Activated CD4-positive, alpha-beta memory T cell treated with anti-CD3 and anti-CD28 coated beads for 36 hours (primary cell): Measurements from ENCODE around the gene CDC34. TPM values are rescaled to one million over a fixed set of nuclear protein-coding genes. Genes with fewer than 3 reads are reported as not detected.

Experiments used
- CTCF ChIA-PET: fragments of 350-600 bp; sonication (Branson Sonifier 250); formaldehyde crosslinking; loops from one replicate; lab custom pipeline; 2021; ENCODE audit warnings: antibody characterized with exemption, inconsistent platforms; lab: Charles Lee
- POLR2A ChIA-PET: fragments of 350-600 bp; sonication (Branson Sonifier 250); formaldehyde crosslinking; loops from one replicate; lab custom pipeline; 2021; ENCODE audit warnings: antibody characterized with exemption; lab: Charles Lee
- DNase-seq: peaks from one replicate; pipeline ENCODE4 v3.0.0-alpha.2; 2020
- H3K27ac Mint-ChIP-seq: one replicate; pipeline ENCODE4 v1.8.0; 2021; ENCODE audit warnings: mixed read lengths
- H3K27me3 Mint-ChIP-seq: one replicate; pipeline ENCODE4 v1.8.0; 2021; ENCODE audit warnings: mixed read lengths
- H3K36me3 Mint-ChIP-seq: one replicate; pipeline ENCODE4 v1.8.0; 2021; ENCODE audit warnings: mixed read lengths
- H3K4me1 Mint-ChIP-seq: one replicate; pipeline ENCODE4 v1.8.0; 2021; ENCODE audit warnings: low read depth, mixed read lengths
- H3K4me3 Mint-ChIP-seq: one replicate; pipeline ENCODE4 v1.8.0; 2021; ENCODE audit warnings: mild to moderate bottlenecking, mixed read lengths
- H3K9me3 Mint-ChIP-seq: one replicate; pipeline ENCODE4 v1.8.0; 2021; ENCODE audit warnings: mixed read lengths
- intact Hi-C: fragments of 100-400 bp; cut with micrococcal nuclease; formaldehyde crosslinking; loops from one replicate; pipeline ENCODE4 v1.15.1; 2023
- total RNA-seq, 2 experiments: library from RNA; stranded (reverse); gene quantifications; one replicate each; pipeline ENCODE4 v1.2.3, GENCODE V29; 2021

Gene CDC34
- total RNA-seq, 2 experiments from 2014 or later = 45.9 to 46.4 TPM

DNA sequence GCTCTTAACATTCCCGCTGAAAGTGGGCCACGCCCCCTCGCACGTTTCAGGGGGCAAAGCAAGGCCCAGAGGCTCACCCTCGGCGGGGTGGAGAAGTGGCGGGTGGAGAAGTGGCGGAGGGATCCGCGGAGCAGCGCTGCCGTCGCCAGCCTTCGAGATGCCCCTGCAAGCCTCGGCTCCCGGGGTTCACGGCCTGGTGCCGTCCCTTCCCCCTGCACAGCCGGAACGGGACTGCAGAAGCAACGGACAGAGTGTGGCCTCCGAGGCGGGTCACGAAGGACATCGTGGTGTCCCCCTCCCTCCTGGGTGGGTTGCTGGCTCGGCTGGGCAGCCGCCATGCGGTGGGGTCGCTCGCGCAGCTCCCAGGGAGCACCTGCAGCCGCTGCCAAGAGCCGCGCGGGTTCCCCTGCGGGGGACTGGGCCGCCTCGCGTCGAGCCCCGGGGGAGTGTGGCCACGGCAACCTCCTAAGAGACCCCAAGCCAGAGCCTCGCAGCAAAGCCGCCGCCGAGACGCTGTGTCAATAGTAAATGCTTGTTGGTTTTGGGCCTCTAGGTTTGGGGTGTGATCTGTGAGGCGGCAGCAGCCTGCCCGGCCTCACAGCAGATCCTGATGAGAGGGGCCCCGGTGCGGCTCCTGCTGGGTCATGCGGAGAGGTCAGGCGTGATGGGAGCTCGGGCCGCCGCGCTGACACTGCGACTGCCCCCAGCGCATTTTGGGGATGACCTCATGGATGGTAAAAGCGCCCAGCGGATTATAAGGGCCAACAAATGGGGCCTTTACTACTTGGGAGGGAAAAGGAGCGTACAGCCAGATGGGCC is 18.8 kb upstream of the CDC34 start:
- H3K36me3 Mint-ChIP-seq = peaks cover 1% of the 10 kb centered on the region
- H3K27ac Mint-ChIP-seq = no peak overlapping the region
- intact Hi-C loops = loop anchor here (5.0 kb wide), 1 partner anchor 150 kb away; the partner anchor contains the start of gene RNF126
- H3K4me1 Mint-ChIP-seq = peaks cover 44% of the 10 kb centered on the region
- ChIA-PET POLR2A (no interaction called here), CTCF (no interaction called here)
- no peak overlapping the region for H3K4me3 Mint-ChIP-seq
- H3K9me3 Mint-ChIP-seq = no peaks in the 10 kb centered on the region
- H3K27me3 Mint-ChIP-seq = no peaks in the 10 kb centered on the region
- no peak for DNase-seq

- CTCF ChIA-PET = no interaction called here
- H3K36me3 Mint-ChIP-seq = peaks cover 1% of the 10 kb centered on the region
- intact Hi-C loops = loop anchor here (5.0 kb wide), 1 partner anchor 149 kb away; the partner anchor contains the start of gene RNF126
- POLR2A ChIA-PET = no interaction called here
- H3K9me3 Mint-ChIP-seq = no peaks in the 10 kb centered on the region
- no peak overlapping the region for H3K27ac Mint-ChIP-seq
- peaks cover 36% of the 10 kb centered on the region for H3K4me1 Mint-ChIP-seq
- no peak overlapping the region for H3K4me3 Mint-ChIP-seq
- no peaks in the 10 kb centered on the region for H3K27me3 Mint-ChIP-seq
- DNase-seq = no peak
Observed at GRCh38 chr19:513368-514165, 18.0 kb upstream of the CDC34 start.

DNA sequence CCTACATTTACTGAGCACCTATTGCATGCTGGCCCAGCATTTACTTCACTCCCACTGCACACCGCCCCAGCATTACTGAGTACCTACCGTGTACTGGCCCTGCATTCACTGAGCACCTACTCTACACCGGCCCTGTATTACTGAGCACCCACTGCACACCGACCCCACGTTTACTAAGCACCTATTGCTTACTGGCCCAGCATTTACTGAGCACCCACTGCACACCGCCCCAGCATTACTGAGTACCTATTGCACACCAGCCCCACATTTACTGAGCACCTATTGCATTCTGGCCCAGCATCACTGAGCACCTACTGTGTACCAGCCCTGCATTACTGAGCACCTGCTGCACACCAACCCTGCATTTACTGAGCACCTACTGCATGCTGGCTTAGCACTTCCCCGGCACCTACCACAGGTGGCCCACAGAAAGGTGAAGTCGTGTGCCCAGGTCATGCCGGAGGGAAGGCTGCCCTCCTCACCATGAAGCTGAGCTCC is 17.3 kb upstream of the CDC34 start:
- no peaks in the 10 kb centered on the region for H3K9me3 Mint-ChIP-seq
- no peak overlapping the region for H3K4me3 Mint-ChIP-seq
- peaks cover 1% of the 10 kb centered on the region for H3K36me3 Mint-ChIP-seq
- H3K4me1 Mint-ChIP-seq = peaks cover 29% of the 10 kb centered on the region
- no peak for DNase-seq
- ChIA-PET POLR2A (no interaction called here), CTCF (no interaction called here)
- H3K27me3 Mint-ChIP-seq = no peaks in the 10 kb centered on the region
- H3K27ac Mint-ChIP-seq = no peak overlapping the region
- intact Hi-C loops = loop anchor here (5.0 kb wide), 1 partner anchor 148 kb away; the partner anchor contains the start of gene RNF126

DNA sequence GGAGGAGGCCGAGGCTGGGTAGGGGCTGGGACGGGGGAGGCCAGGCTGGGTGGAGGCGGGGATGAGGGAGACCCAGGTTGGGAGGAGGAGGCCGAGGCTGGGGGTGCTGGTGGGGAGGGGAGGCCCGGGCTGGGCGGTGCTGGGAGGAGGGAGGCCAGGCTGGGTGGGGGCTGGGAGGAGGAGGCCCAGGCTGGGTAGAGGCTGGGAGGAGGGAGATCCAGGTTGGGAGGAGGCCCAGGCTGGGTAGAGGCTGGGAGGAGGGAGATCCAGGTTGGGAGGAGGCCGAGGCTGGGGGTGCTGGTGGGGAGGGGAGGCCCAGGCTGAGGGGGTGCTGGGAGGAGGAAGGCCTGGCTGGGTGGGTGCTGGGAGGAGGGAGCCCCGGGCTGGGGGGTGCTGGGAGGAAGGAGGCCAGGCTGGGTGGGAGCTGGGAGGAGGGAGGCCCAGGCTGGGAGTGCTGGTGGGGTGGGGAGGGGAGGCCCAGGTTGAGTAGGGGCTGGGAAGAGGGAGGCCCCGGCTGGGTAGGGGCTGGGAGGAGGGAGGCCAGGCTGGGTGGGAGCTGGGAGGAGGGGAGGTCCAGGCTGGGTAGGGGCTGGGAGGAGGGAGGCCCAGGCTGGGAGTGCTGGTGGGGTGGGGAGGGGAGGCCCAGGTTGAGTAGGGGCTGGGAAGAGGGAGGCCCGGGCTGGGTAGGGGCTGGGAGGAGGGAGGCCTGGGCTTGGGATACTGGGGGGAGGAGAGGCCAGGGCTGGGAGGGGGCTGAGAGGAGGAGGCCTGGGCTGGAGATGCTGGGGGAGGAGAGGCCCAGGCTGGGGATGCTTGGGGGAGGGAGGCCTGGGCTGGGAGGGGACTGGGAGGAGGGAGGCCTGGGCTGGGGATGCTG is 13.6 kb upstream of the CDC34 start:
- Mint-ChIP-seq H3K9me3 (no peaks in the 10 kb centered on the region), H3K36me3 (no peaks in the 10 kb centered on the region), H3K27ac (no peak overlapping the region), H3K27me3 (no peaks in the 10 kb centered on the region), H3K4me1 (peaks cover 7% of the 10 kb centered on the region), H3K4me3 (no peak overlapping the region)
- POLR2A ChIA-PET = no interaction called here
- intact Hi-C loops = no loop called here
- CTCF ChIA-PET = interaction anchor here (0.9 to 1.7 kb wide), 4 partner anchors 8 to 15 kb away, joined by 3 to 10 read pairs (median 4); no protein-coding TSS in a partner anchor
- DNase-seq = no peak

DNA sequence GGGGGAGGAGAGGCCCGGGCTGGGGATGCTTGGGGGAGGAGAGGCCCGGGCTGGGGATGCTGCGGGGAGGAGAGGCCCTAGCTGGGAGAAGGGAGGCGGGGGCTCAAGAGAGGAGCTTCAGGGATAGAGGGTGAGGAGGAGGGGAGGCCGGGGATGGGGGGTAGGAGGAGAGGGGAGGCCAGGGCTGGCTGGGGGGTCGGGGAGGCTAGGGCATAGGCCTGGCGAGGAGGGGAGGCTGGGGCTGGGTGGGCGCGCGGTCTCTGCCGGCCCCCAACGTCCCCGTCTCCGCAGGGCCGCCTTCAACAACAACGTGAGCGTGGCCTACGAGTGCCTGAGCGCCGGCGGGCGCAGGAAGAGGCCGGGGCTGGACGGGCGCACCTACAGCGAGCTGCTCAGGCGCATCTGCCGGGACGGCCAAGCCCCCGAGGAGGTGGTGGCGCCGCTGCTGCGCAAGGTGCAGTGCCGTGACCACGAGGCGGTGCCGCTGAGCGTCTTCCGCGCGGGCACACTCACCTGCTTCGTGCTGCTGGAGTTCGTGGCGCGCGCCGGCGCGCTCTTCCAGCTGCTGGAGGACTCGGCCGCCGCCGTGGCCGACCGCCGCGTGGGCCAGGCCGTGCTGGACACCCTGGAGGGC is 12.8 kb upstream of the CDC34 start:
- H3K4me3 Mint-ChIP-seq = no peak overlapping the region
- no peaks in the 10 kb centered on the region for H3K36me3 Mint-ChIP-seq
- H3K4me1 Mint-ChIP-seq = peaks cover 7% of the 10 kb centered on the region
- intact Hi-C loops = no loop called here
- no peaks in the 10 kb centered on the region for H3K27me3 Mint-ChIP-seq
- DNase-seq = peak; percentile 66
- H3K27ac Mint-ChIP-seq = no peak overlapping the region
- ChIA-PET POLR2A (no interaction called here), CTCF (interaction anchor here (1.2 to 1.7 kb wide), 3 partner anchors 9 to 14 kb away, joined by 4 to 10 read pairs (median 4); no protein-coding TSS in a partner anchor)
- no peaks in the 10 kb centered on the region for H3K9me3 Mint-ChIP-seq

DNA sequence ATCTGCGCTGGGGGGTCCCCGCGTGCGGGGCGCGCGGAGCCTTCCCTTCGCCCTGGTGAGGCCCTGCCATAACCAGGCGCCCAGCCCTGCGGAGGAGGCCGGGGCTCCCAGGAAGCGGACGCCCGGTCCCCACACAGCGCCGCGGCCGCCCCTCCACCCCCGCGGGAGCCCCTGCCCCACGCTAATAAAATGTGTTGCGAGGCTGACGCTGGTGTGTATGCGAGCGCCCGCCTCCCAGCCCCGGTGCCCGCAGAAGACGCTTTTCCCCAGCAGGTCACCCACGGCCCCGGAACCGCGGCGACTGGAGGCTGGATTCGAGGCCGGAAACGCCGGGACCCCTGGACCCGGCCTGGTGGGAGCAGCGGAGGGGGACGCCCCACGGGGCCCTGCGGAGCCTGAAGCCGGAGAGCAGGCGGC is 12.1 kb upstream of the CDC34 start:
- POLR2A ChIA-PET = no interaction called here
- intact Hi-C loops = no loop called here
- Mint-ChIP-seq H3K4me1 (peaks cover 7% of the 10 kb centered on the region), H3K36me3 (no peaks in the 10 kb centered on the region), H3K9me3 (no peaks in the 10 kb centered on the region), H3K27me3 (no peaks in the 10 kb centered on the region), H3K4me3 (no peak overlapping the region), H3K27ac (no peak overlapping the region)
- CTCF ChIA-PET = interaction anchor here (1.2 to 1.7 kb wide), 3 partner anchors 9 to 14 kb away, joined by 4 to 10 read pairs (median 4); no protein-coding TSS in a partner anchor
- DNase-seq = no peak

- H3K27me3 Mint-ChIP-seq = no peaks in the 10 kb centered on the region
- H3K4me3 Mint-ChIP-seq = no peak overlapping the region
- peaks cover 3% of the 10 kb centered on the region for H3K4me1 Mint-ChIP-seq
- ChIA-PET CTCF (interaction anchor here (1.1 to 4.1 kb wide), 3 partner anchors 10 to 16 kb away, joined by 3 to 25 read pairs (median 9); partner anchors contain the start of gene TPGS1), POLR2A (interaction anchor here (0.6 kb wide), 1 partner anchor 8 kb away, joined by 4 read pairs; the partner anchor contains the start of gene CDC34)
- no peaks in the 10 kb centered on the region for H3K36me3 Mint-ChIP-seq
- intact Hi-C loops = no loop called here
- DNase-seq = no peak
- no peaks in the 10 kb centered on the region for H3K9me3 Mint-ChIP-seq
- H3K27ac Mint-ChIP-seq = no peak overlapping the region
Observed at GRCh38 chr19:522726-523125, 8.8 kb upstream of the CDC34 start.

DNA sequence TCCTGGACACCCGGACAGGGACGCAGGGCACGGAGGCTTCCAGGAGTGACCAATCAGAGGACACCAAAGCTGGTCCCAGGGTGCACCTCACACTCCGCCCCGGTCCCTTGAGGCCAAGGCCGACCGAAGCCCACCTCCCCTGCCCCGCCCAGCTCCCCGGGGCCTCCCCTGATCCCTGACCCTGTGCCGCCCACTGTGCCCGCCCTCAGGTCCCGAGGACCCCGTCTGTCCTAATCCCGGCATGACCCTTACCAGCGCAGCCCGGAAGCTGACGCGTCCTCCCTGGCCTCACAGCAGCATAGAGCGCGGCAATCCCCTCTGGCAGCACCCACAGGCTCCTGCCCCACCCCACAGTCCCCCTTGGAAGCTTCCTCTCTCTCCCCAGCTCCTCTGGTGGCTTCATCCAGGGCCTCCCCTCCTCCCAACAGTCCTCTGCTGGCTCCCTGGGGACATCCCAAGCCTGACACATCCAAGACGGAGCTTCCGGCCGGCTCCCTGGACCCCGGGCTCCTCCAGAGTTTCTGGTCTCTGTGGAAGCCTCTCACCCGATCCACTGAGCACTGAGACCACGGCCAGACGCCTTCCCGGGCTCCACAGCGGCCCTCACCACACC is 7.4 kb upstream of the CDC34 start:
- H3K4me3 Mint-ChIP-seq = no peak overlapping the region
- ChIA-PET CTCF (interaction anchor here (0.6 to 4.1 kb wide), 2 partner anchors 14 to 108 kb away, joined by 3 to 25 read pairs; no protein-coding TSS in a partner anchor), POLR2A (no interaction called here)
- peaks cover 3% of the 10 kb centered on the region for H3K27me3 Mint-ChIP-seq
- intact Hi-C loops = no loop called here
- peaks cover 3% of the 10 kb centered on the region for H3K4me1 Mint-ChIP-seq
- no peak for DNase-seq
- H3K36me3 Mint-ChIP-seq = no peaks in the 10 kb centered on the region
- H3K27ac Mint-ChIP-seq = no peak overlapping the region
- no peaks in the 10 kb centered on the region for H3K9me3 Mint-ChIP-seq

- H3K36me3 Mint-ChIP-seq = no peaks in the 10 kb centered on the region
- H3K27me3 Mint-ChIP-seq = peaks cover 3% of the 10 kb centered on the region
- DNase-seq = no peak
- H3K9me3 Mint-ChIP-seq = no peaks in the 10 kb centered on the region
- H3K27ac Mint-ChIP-seq = no peak overlapping the region
- POLR2A ChIA-PET = no interaction called here
- intact Hi-C loops = no loop called here
- no peak overlapping the region for H3K4me3 Mint-ChIP-seq
- CTCF ChIA-PET = interaction anchor here (1.6 kb wide), 1 partner anchor 14 kb away, joined by 7 read pairs; no protein-coding TSS in a partner anchor
- H3K4me1 Mint-ChIP-seq = peaks cover 3% of the 10 kb centered on the region
Observed at GRCh38 chr19:525029-525428, 6.5 kb upstream of the CDC34 start.

DNA sequence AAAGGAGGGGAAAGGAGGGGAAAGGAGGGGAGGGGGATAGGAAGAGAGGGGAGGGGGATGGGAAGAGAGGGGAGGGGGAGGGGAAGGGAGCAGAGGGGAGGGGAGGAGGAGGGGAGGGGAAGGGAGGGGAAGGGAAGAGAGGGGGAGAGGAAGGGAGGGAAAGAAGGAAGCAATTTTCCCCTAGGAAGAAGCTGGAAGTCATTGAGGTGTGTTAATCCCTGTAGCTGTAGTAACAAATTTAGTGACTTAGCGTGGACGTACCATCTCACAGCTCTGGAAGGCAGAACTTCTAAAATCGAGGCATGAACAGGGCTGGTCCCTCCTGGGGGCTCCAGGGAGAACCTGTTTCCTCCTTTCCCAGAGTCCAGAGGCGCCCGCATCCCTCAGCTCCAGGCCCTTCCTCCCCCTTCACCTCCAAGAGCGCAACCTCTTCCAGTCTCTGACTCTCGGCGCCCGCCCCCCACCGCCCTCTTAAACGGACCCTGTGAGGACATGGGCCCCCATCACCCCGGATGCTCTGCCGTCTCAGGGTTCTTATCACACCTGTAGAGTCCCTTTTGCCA is 5.6 kb upstream of the CDC34 start:
- intact Hi-C loops = no loop called here
- Mint-ChIP-seq H3K27me3 (peaks cover 3% of the 10 kb centered on the region), H3K9me3 (no peaks in the 10 kb centered on the region), H3K4me3 (no peak overlapping the region), H3K27ac (no peak overlapping the region), H3K36me3 (no peaks in the 10 kb centered on the region), H3K4me1 (peaks cover under 1% of the 10 kb centered on the region)
- CTCF ChIA-PET = interaction anchor here (1.6 kb wide), 1 partner anchor 15 kb away, joined by 7 read pairs; no protein-coding TSS in a partner anchor
- no peak for DNase-seq
- POLR2A ChIA-PET = interaction anchor here (0.6 kb wide), 2 partner anchors 71 to 146 kb away, joined by 3 read pairs; no protein-coding TSS in a partner anchor
